Adrenal gland (tissue), 12 donors: ENCODE data around the gene FHIT. TPM values are rescaled to one million over a fixed set of nuclear protein-coding genes. Genes with fewer than 3 reads are reported as not detected.

Experiments
- DNase-seq, 7 donors: peaks; one replicate each; pipeline ENCODE4 v3.0.0-alpha.2; 2019 to 2020
- H3K27ac ChIP-seq, 5 donors: fragments of 200-600 bp; sonication (generic) in 4 of 5; 1 replicate in 3 of 5; 2 replicates in 2 of 5; pipeline versions ENCODE4 v1.5.1 to v1.8.0; 2016 to 2020; ENCODE audit warnings: mild to moderate bottlenecking in 1 of 5
- H3K27me3 ChIP-seq: fragments of 200-600 bp; 2 replicates; pipeline ENCODE4 v1.8.0; 2021
- H3K36me3 ChIP-seq, 2 donors: fragments of 200-600 bp; replicated peaks in 1 of 2; 1 replicate in 1 of 2; 2 replicates in 1 of 2; pipeline versions ENCODE4 v1.5.1 to v1.8.0; 2018 to 2022
- H3K4me1 ChIP-seq, 2 donors: fragments of 200-600 bp; replicated peaks in 1 of 2; 1 replicate in 1 of 2; 2 replicates in 1 of 2; pipeline versions ENCODE4 v1.5.1 to v1.8.0; 2018 to 2021
- H3K4me3 ChIP-seq, 4 donors: fragments of 200-600 bp; sonication (generic) in 3 of 4; one replicate each; pipeline ENCODE4 v1.5.1; 2016 to 2018
- H3K9me3 ChIP-seq, 3 donors: fragments of 200-600 bp; sonication (generic) in 1 of 3; replicated peaks in 1 of 3; 1 replicate in 2 of 3; 2 replicates in 1 of 3; pipeline versions ENCODE4 v1.5.1 to v1.8.0; 2016 to 2021
- POLR2A ChIP-seq, 2 donors: fragments of 450-650 bp; IDR thresholded peaks; one replicate each; pipeline ENCODE4 v1.6.1; 2017; ENCODE audit warnings: antibody characterized with exemption in 2 of 2, mild to moderate bottlenecking in 2 of 2, moderate library complexity in 1 of 2
- WGBS, 4 donors: extraction: QIAGEN DNeasy Blood & Tissue Kit in 2 of 4; methylation state at CpG; one replicate each; pipeline versions ENCODE4 v1.1.5 to v1.1.7; 2013 to 2017; 5-methylcytosine and 5-hydroxymethylcytosine counted together
- intact Hi-C, 2 donors: fragments of 100-400 bp; cut with DNase I; formaldehyde crosslinking; loops; one replicate each; pipeline versions ENCODE4 v1.14.1 to v1.15.0; 2022 to 2023
- polyA plus RNA-seq, 3 donors: library from polyadenylated mRNA; stranded (reverse); fragments of 200-250 nt in 2 of 3; fragments of 350-450 nt in 1 of 3; fragmentation: Illumina TruSeq in 1 of 3; extraction: RNeasy Lipid Tissue Mini Kit (QIAGEN cat#74804) in 1 of 3; gene quantifications; one replicate each; pipeline ENCODE4 v1.2.3, GENCODE V29; 2013 to 2014
- total RNA-seq, 9 donors: library from RNA; depleted of rRNA in 4 of 9; stranded (reverse); fragments of >200 nt in 4 of 9; fragments of 120-200 nt in 1 of 9; fragmentation: NEBNext Ultra II Directional in 1 of 9; extraction: Animal tissue kit (Norgen Biotek cat#: 25700) in 1 of 9; gene quantifications; one replicate each; pipeline versions ENCODE4 v1.1.0 to v1.2.4, GENCODE V29; 2013 to 2023
- TF ChIP-seq, protein P1 (sequence below), 6 experiments: fragments of 450-650 bp in 4 of 6; fragments of 200-600 bp in 2 of 6; sonication (generic) in 1 of 6; IDR thresholded peaks; 1 replicate in 5 of 6; 2 replicates in 1 of 6; pipeline versions ENCODE4 v1.5.1 to v1.8.0; 2016 to 2021; ENCODE audit warnings: antibody characterized with exemption in 6 of 6, mild to moderate bottlenecking in 2 of 6, moderate library complexity in 1 of 6
- donor health status: healthy with polysubstance abuse.
- donor health status: Bipolar disorder and iron deficiency.
- donor health status: DM: yes; HTN: yes; CAD: no.
- donor health status: DM: no; HTN: no; CAD: no.
- donor health status: DM: no; HTN: no; CAD: no.
- donor health status: DM: yes; HTN: yes; CAD: no.

FHIT gene
- total and polyA plus RNA-seq, 12 donors = 14.1 to 43.9 (median 28.8) TPM

GRCh38 chr3:59963676-59964075 is 1287.6 kb downstream of the FHIT start:
- no peaks in the 10 kb centered on the region for H3K36me3 ChIP-seq
- H3K4me3 ChIP-seq = no peak overlapping the region
- H3K4me1 ChIP-seq = no peaks in the 10 kb centered on the region
- intact Hi-C loops = no loop called here
- no peak overlapping the region for H3K27ac ChIP-seq
- WGBS, 4 donors = 69 to 76% (median 75%) methylated on average over 4 of the region's 4 CpGs
- H3K27me3 ChIP-seq = no peaks in the 10 kb centered on the region
- no peaks in the 10 kb centered on the region for H3K9me3 ChIP-seq
- TF ChIP-seq POLR2A (IDR thresholded peaks at IDR 0.05) = no peak
- TF ChIP-seq, protein P1, sequence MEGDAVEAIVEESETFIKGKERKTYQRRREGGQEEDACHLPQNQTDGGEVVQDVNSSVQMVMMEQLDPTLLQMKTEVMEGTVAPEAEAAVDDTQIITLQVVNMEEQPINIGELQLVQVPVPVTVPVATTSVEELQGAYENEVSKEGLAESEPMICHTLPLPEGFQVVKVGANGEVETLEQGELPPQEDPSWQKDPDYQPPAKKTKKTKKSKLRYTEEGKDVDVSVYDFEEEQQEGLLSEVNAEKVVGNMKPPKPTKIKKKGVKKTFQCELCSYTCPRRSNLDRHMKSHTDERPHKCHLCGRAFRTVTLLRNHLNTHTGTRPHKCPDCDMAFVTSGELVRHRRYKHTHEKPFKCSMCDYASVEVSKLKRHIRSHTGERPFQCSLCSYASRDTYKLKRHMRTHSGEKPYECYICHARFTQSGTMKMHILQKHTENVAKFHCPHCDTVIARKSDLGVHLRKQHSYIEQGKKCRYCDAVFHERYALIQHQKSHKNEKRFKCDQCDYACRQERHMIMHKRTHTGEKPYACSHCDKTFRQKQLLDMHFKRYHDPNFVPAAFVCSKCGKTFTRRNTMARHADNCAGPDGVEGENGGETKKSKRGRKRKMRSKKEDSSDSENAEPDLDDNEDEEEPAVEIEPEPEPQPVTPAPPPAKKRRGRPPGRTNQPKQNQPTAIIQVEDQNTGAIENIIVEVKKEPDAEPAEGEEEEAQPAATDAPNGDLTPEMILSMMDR (IDR thresholded peaks at IDR 0.05) = no peak
- no peak for DNase-seq

- intact Hi-C loops = no loop called here
- no peak for DNase-seq
- H3K27ac ChIP-seq = no peak overlapping the region
- no peak overlapping the region for H3K4me3 ChIP-seq
- TF ChIP-seq, protein P1 (IDR thresholded peaks at IDR 0.05) = no peak
- no peak for TF ChIP-seq POLR2A (IDR thresholded peaks at IDR 0.05)
- no peaks in the 10 kb centered on the region for H3K9me3 ChIP-seq
- H3K4me1 ChIP-seq = no peaks in the 10 kb centered on the region
- no peaks in the 10 kb centered on the region for H3K27me3 ChIP-seq
- WGBS, 4 donors = 77 to 87% (median 81%) methylated on average over 2 of the region's 2 CpGs
- no peaks in the 10 kb centered on the region for H3K36me3 ChIP-seq
Measured at GRCh38 chr3:59957150-59957549, 1294.1 kb downstream of the FHIT start.

- no peaks in the 10 kb centered on the region for H3K9me3 ChIP-seq
- H3K36me3 ChIP-seq = no peaks in the 10 kb centered on the region
- H3K27ac ChIP-seq = no peak overlapping the region
- DNase-seq = no peak
- TF ChIP-seq, protein P1 (IDR thresholded peaks at IDR 0.05) = no peak
- TF ChIP-seq POLR2A (IDR thresholded peaks at IDR 0.05) = no peak
- 95 to 98% (median 95%) methylated on average over 7 of the region's 7 CpGs for WGBS, 4 donors
- no peak overlapping the region for H3K4me3 ChIP-seq
- no peaks in the 10 kb centered on the region for H3K4me1 ChIP-seq
- intact Hi-C loops = no loop called here
- no peaks in the 10 kb centered on the region for H3K27me3 ChIP-seq
Measured at GRCh38 chr3:59953104-59953503, 1298.1 kb downstream of the FHIT start.

DNA sequence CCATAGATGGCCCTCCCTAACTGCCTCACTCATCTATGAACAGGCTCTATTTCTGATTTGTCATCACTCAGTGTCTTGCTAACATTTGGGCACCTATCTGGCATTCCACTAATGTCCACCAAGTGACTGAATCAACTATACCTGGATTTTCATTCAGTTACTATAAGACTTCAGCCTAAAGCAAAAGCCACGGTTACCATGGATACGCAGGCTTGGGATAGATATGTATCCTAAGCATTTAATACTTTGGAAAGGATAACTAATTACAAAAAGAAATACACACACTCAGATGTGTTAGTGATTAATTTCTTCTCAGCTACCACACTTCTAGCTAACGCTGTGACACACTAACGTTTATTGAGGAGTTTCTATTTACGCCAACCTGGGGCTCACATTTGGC is 1301.9 kb downstream of the FHIT start:
- H3K27ac ChIP-seq = no peak overlapping the region
- intact Hi-C loops = no loop called here
- no peak overlapping the region for H3K4me3 ChIP-seq
- no peaks in the 10 kb centered on the region for H3K4me1 ChIP-seq
- H3K36me3 ChIP-seq = no peaks in the 10 kb centered on the region
- WGBS, 4 donors = 70 to 77% (median 74%) methylated on average over 5 of the region's 5 CpGs
- no peaks in the 10 kb centered on the region for H3K9me3 ChIP-seq
- H3K27me3 ChIP-seq = no peaks in the 10 kb centered on the region
- no peak for DNase-seq
- TF ChIP-seq POLR2A (IDR thresholded peaks at IDR 0.05) = no peak
- TF ChIP-seq, protein P1 (IDR thresholded peaks at IDR 0.05) = no peak
